LHCN-M2 (cell line): Measurements from ENCODE around the gene USP11. TPM values are rescaled to one million over a fixed set of nuclear protein-coding genes. Genes with fewer than 3 reads are reported as not detected.

Experiments
- DNase-seq: peaks from one replicate; pipeline ENCODE4 v3.0.0-alpha.2; 2012; ENCODE audit warnings: low read depth
- total RNA-seq: library from RNA; depleted of rRNA; stranded (reverse); fragments of >200 nt; gene quantifications from 2 replicates; pipeline ENCODE4 v1.2.3, GENCODE V29; 2014

Gene USP11
- total RNA-seq, 1 experiment from 2014 or later = 42.9 TPM

DNA sequence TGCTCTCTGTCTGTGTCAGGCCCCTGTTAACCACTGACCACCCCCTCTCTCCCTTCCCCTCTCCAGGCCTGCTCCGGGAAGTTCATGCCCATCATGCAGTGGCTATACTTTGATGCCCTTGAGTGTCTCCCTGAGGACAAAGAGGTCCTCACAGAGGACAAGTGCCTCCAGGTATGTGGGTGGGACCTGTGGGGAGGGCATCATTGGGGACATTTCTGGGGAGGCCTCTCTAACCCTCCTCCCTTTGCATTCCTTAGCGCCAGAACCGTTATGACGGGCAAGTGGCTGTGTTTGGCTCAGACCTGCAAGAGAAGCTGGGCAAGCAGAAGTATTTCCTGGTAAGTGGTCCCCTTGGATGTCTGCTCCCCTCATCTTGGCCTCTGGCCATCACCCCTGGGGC is 29.9 kb upstream of the USP11 start:
- DNase-seq = no peak

DNA sequence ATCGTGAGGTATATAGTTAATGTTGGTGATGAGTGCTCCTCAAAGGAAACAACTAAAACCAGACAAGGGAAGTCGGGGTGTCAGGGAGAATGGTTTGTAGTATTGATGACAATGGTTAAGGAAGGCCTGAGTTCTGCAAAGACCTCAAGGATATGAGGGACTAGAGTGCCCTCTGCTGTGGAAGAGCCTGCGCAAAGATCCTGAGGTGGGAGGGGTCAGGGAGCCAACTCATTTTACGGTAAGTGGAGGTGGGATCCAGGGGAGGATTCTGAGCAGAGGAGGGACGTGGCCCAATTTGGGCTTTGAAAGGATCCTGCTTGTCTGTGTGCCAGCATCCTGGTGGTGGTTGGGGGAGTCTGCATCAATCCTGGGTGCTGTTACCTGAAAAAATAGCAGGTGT is 27.8 kb upstream of the USP11 start:
- no peak for DNase-seq

DNA sequence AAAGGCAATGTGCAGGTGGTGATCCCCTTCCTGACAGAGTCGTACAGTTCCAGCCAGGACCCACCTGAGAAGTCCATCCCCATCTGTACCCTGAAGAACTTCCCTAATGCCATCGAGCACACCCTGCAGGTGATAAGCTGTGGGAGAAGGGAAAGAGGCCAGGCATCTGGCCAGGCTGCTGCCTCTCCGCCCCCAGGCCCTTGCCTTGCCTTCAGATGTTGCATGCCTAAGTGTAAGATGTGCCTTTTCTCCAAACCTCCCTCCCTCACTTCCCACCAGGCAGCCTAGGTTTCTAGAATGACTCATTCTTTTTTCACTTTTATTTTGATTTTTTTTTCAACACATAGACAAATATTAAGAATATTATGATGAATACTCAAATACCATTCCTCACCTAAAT is 26.5 kb upstream of the USP11 start:
- DNase-seq = no peak

DNA sequence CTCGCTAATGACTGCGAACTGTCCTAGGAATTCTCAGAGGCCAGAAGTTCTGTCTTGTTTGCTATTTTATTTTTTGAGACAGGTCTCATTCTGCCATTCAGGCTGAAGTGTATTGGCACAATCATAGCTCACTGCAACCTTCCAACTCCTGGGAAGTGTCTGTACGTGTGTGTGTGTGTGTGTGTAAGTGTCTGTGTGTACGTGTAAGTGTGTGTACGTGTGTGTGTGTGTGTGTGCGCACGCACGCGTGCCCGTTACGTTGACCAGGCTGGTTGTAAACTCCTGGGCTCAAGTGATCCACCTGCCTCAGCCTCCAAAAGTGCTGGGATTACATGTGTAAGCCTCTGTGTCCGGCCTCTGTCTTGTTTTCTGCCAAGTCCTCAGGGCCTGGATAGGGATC is 24.7 kb upstream of the USP11 start:
- no peak for DNase-seq

DNA sequence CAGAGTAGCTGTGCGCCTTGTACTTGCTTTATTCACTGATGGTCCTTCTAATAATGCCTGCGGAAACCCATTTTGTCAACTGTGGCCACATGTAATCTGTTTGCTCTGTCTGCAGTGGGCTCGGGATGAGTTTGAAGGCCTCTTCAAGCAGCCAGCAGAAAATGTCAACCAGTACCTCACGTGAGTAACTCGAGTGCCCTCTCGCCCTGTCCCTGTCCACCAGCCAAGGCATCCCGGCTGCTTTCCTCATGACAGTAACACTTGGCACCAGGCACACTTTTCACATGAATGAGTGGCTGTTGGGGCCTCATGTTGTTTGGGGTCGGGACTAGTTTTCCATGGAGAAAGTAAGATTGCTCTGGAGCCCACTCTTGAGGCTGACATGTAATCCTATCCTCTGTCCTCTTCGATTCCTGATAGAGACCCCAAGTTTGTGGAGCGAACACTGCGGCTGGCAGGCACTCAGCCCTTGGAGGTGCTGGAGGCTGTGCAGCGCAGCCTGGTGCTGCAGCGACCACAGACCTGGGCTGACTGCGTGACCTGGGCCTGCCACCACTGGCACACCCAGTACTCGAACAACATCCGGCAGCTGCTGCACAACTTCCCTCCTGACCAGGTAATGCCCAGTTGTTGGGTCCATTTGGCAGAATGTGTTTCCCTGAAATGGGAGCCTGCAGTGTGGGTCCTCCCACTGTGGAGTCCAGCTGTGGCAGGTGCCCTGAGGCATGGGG is 23.1 kb upstream of the USP11 start:
- DNase-seq = no peak

DNA sequence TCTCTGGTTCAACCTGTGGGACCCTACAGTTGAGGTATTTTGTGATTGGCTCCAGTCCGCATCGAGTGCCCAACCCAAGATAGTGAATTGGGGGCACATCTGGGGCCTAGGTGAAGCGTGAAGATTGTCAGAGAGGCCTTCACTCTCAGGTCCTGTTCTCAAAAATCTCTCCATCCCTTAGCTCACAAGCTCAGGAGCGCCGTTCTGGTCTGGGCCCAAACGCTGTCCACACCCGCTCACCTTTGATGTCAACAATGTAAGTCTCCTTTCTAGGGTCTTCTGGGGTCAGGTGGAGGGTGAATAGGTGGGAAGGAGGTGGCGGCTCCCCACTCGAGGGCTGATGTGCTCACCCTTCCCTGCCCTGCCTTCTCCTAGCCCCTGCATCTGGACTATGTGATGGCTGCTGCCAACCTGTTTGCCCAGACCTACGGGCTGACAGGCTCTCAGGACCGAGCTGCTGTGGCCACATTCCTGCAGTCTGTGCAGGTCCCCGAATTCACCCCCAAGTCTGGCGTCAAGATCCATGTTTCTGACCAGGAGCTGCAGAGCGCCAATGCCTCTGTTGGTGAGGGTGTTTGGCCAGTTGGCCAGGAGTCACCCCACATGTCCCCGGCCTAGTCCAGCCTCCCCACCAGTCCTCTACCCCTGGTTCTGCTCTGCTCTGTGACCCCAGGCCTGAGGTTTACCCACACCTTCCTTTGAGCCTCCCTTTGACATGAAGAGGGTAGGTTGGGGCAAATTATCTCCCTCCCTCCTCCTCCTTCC is 22.0 kb upstream of the USP11 start:
- DNase-seq = no peak

DNA sequence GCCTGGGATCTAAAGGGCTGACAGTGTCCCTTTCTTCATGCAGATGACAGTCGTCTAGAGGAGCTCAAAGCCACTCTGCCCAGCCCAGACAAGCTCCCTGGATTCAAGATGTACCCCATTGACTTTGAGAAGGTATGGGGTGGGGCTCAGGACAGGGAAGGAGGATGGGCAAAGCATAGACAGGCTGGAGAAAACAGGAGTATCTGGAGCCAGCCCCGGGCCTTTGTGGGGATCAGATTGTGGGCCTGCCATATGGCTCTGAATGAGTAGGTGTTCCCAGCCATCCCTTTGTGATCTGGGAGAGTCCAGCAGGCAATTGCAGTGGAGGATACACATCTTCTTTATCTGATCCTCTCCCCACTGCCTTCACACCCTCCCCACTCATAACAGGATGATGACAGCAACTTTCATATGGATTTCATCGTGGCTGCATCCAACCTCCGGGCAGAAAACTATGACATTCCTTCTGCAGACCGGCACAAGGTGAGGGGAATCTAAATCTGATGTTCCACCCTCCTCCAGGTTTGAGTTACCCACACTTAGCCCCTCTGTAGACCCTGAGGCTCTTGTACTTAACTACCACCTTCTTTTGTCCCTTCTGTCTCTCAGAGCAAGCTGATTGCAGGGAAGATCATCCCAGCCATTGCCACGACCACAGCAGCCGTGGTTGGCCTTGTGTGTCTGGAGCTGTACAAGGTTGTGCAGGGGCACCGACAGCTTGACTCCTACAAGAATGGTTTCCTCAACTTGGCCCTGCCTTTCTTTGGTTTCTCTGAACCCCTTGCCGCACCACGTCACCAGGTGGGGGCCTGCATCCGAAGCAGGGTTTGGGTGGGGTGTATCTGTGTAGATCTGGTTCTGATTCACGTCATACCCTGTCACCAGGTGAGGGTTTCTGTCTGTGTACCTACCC is 20.2 kb upstream of the USP11 start:
- DNase-seq = no peak

DNA sequence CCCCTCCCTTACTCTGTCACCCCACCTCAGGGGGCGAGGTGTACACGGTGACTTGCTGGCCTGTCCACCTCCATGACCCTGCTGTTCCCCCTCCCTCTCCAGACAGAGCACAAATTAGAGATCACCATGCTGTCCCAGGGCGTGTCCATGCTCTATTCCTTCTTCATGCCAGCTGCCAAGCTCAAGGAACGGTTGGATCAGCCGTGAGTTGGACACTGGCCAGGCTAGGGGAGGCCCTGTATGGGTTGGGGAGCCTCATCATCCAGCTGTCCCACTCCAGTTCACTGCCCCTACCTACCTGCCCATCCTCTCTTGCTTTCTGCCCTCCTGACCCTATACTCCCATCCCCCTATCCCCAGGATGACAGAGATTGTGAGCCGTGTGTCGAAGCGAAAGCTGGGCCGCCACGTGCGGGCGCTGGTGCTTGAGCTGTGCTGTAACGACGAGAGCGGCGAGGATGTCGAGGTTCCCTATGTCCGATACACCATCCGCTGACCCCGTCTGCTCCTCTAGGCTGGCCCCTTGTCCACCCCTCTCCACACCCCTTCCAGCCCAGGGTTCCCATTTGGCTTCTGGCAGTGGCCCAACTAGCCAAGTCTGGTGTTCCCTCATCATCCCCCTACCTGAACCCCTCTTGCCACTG is 18.3 kb upstream of the USP11 start:
- no peak for DNase-seq

DNA sequence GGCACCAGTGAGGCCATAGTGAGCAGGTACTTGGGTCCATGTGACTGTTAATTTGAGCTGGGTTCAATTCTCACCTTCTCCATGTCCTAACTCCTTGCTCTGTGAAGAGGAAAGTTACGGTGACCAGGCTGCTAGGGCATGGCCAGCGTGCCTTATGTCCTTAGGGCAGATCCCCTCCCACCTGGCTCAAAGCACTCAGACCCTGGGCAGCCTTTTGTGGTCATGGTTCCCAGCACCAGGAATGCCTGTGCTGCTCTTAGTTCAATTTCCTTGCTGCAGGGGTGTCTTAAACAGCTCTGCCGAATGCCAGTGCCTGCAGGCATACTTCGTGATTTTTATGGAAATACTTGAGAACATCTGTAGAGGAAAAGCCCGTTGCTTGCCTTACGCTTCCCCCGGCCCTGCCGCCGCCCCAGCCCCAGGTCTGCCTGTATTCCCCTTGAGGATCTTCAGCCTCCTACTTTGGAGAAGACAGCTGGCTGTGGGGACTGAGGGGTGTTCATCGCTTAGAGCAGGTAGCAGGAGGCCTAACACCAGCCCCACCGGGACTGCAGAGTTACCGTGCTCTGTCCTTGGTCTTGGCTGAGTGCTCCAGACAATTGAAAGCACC is 17.4 kb upstream of the USP11 start:
- no peak for DNase-seq

DNA sequence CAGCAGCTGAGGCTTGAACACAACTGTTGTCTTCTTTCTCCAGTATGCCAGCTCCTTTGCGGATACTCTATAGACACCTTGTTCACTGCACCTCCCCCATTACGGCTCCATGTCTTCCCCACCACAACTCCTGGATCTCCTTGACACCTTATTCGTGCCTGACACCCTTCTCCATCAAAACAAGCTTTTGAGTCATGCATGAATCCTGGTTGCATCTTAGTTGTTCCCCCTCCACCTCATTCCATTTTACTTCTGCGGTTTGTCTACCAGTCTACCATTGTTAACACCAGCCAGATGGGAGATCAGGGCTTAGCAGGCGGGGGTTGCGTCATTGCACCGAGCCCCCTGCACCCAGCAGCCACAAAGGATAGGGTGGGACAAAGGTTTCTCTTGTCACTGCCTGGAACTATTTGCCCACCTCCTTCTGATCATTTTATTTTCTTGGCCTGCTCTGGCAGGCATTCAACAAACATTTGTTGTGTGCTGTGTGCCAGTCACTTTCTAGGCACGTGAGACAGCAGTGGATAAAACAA is 16.4 kb upstream of the USP11 start:
- DNase-seq = no peak

DNA sequence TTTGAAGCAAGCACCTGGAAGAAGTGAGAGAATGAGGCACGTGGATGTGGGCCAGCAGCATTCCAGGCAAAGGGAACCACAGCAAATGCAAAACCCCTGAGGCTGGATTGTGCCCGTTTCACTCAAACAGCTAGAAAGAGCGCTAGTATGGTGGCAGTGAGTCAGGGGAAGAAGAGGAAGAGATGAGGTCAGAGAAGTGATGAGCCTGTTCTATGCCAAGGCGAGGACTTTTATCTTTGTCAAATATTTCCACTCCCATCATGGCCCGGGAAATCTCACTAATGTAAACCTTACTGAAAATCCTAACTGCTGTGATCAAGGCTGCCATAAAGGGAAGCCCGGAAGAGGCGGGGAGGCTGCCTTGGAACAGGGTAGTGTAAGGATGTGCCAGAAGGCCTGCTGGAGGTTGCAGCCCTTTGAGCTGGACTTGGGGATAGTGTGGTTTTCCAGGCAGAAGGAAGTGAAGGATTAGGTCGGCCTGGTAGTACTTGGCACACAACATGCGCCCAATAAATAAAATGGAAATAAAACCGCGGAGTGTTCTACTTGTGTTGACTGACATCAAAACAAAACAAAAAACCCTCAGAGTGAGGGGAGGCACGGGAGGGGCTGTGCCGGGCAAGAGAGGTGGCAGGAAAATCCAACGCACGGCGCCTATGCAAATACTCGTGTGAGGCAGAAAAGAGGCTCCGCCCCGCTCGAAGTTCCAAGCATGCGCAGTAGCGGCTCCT is 15.5 kb upstream of the USP11 start:
- DNase-seq = no peak

DNA sequence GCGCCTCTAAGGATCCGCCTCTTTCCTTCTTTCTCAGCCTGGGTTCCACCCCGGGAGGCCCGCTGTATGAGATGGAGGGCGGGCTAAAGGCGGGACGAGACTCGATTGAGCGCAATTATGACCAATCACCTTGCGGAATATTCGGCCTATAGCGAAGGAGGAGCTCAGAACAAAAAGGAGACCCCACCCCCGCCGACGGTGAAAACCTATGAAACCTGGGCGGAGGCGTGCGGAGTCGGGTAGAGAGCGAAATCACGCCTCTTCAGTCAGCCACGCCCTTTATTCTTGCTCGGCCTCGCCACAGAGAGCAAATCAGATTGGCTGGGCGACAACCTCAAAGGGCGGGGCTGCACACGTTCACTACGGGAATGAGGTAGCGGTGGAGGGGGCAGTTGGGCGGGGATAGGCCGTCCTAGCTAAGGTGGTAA is 14.9 kb upstream of the USP11 start:
- DNase-seq = peak; percentile 97

DNA sequence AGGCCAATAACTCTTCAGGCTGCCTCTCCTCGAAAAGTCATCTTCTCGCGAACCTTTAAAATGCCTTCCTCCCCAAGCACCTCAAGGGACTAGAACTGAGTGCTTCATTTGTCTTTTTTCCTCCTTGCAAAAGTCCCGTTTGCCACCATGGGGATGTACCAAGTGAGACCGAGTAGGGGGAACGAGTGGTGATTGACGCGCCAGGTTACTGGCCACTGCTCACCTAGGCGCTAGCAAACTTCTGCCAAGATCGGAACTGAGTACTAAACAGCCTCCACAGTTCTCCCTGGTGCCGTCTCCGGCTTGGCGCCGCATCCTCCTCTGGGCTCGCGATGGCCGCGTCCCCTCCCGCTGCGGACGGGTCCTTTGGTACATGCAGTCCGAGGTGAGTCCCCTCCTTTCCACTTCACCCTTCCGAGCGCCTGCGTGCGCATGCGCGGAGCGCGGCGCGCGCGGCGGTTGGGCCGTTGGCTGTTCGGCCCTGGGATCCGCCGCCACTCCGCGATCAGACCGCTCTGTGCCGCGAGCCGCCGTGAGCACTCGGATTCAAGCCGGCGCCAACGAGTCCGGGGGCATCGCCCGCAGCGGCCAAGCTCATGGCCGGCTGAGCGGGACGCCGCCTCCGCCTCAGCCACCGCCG is 14.4 kb upstream of the USP11 start, which contains the start of gene CDK16:
Gene CDK16, plus strand, starts transcription at position 402 of the 640 bp plus-strand sequence. CDS start 4,877 bp downstream, outside the sequence.
- peak; percentile 75 for DNase-seq

DNA sequence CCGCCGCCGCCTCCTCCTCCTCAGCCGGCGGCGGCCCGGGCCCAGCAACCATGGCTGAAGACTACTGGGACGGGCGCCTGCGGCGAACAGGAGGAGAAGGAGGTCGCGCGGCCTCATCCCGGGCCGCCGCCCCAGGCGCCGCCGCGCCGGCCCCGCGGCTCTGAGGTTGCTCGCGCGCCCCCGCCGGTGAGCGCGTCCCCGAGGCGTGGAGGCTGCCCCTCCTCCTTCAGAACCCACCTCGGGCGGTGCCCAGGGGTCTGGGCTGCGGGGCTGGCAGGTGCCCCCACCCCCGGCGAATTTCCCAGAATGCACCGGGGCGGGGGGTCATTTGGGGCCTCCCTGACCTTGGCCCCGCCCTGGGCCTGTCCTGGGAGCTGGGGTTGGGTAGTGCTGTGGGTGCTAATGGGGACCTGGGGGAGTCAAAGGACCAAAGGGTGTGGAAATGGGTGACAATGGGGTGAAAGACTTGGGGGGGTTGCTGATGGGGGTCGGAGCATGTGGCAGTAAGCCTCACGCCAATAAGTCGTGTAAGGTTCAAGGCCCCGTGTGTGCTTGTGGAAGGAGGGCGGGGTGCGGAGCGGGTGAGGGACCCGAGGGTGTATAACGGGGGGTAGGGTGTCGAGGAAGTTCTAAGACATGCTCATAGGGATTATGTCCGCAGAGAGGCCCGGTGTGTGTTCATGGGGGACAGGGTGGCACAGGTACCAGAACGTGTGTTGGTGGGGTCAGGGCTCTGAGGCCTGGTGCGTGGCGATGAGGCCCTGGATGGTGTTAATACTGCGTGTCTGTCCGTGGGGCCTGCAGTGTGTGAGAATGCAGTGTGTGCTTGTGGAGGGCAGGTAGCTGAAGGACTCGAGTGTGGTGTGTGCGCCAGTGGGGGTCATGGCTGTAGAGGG is 13.6 kb upstream of the USP11 start:
- DNase-seq = no peak

DNA sequence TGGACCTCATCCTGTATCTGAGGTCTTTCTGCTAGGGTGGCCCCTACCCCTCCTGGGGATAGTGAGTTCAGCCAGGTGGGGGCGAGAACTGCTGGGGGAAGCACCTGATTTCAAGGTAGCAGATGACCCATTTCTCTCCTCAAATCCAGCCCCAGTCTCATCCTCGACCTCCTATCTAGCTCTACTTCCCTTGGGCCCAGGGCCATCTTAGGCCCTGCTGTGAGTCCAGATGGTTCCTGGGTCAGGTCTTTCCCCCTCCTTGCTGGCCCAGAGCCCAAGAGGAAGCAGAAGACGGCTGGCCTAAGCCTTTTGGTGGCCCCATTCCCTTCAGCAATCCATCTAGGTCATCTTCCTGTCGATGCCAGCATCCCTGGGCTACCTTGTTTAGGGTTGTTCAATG is 11.1 kb upstream of the USP11 start:
- no peak for DNase-seq

DNA sequence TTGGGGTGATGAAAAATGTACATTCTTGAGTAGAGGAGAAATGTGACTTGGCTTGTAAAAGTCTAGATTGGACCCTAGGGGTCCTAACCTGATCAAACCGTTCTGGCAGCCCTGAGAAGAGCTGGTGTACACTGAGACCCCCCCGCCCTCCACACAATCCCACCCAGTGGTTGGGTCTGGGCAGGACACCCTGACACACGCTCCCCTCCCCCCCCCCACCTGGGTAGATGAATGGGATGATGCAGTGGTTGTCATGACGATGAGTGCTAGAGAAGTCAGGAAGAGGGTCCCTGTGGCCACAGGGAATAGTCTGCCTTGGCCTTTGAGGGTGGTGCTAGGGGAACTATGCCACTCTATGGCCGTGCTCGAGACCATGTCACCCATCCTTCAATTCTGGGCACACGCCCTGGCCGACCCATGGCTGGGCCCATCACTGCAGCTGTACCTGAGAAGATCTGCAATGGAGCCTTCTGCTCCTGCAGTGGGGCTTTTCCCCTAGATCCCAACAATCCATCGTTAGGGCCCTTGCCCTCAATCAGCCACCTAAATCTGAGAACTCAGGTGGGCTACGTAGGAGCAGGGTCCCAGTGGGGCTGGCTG is 10.0 kb upstream of the USP11 start:
- no peak for DNase-seq

DNA sequence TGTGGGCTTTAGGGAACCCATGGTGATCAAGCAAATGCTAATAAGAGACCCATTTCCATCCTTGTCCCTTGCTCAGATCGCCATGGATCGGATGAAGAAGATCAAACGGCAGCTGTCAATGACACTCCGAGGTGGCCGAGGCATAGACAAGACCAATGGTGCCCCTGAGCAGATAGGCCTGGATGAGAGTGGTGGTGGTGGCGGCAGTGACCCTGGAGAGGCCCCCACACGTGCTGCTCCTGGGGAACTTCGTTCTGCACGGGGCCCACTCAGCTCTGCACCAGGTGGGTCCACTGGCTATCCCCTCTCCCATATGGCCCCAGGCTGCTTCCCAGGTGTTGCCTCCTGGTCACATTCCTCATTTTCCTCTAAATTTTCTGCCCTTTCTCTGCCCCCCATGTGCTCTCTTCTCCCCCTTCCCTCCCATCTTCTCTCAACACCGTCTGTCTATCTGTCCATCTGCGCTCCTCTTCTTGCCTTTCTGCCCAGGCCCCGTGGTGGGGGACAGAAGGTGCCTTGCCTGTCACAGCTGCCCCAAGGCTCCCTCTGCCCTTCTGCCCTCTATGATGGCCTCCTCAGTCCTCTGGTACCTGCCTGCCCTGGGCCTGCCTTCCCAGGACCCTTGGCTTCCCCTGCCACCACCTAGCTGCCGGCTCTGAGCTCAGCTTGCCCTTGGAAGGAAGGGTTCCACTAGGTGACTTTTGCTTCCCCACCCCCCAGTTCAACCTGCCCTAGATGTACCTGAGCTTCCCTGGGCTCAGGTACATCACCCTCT is 9.1 kb upstream of the USP11 start:
- no peak for DNase-seq
